Ovary (tissue), 10 donors: ENCODE data around the gene RIC3. TPM values are rescaled to one million over a fixed set of nuclear protein-coding genes. Genes with fewer than 3 reads are reported as not detected.
A peak's percentile ranks its signal among the peaks of the same experiment; 100 is the strongest.

Experiments
- DNase-seq, 5 donors: peaks; one replicate each; pipeline ENCODE4 v3.0.0-alpha.2; 2019 to 2020
- H3K27ac ChIP-seq, 2 donors: fragments of 200-600 bp; one replicate each; pipeline versions ENCODE4 v1.5.1 to v1.8.0; 2019 to 2022
- H3K27me3 ChIP-seq: fragments of 200-600 bp; one replicate; pipeline ENCODE4 v1.8.0; 2022
- H3K36me3 ChIP-seq: fragments of 200-600 bp; sonication (generic); one replicate; pipeline ENCODE4 v1.5.1; 2019
- H3K4me1 ChIP-seq: one replicate; pipeline ENCODE4 v1.8.1; 2013; ENCODE audit warnings: mild to moderate bottlenecking, moderate library complexity; ENCODE audit not compliant: insufficient read depth
- H3K4me3 ChIP-seq: fragments of 200-600 bp; sonication (generic); one replicate; pipeline ENCODE4 v1.5.1; 2017
- H3K9me3 ChIP-seq, 2 donors: fragments of 200-600 bp in 1 of 2; sonication (generic) in 1 of 2; one replicate each; pipeline versions ENCODE4 v1.5.1 to v1.8.1; 2013 to 2019; ENCODE audit warnings: mild to moderate bottlenecking in 1 of 2, moderate library complexity in 1 of 2
- CTCF ChIP-seq, 3 donors: fragments of 450-650 bp in 2 of 3; fragments of 200-600 bp in 1 of 3; IDR thresholded peaks; one replicate each; pipeline versions ENCODE4 v1.5.1 to v1.8.0; 2016 to 2022; ENCODE audit warnings: antibody characterized with exemption in 3 of 3, mild to moderate bottlenecking in 1 of 3
- EP300 ChIP-seq: sonication (generic); formaldehyde crosslinking; IDR thresholded peaks from one replicate; pipeline ENCODE4 v1.6.1; 2017; ENCODE audit warnings: antibody characterized with exemption
- POLR2A ChIP-seq: fragments of 450-650 bp; IDR thresholded peaks from one replicate; pipeline ENCODE4 v1.6.1; 2017; ENCODE audit warnings: antibody characterized with exemption, mild to moderate bottlenecking, moderate library complexity
- WGBS, 3 donors: extraction: QIAGEN DNeasy Blood & Tissue Kit in 1 of 3; methylation state at CpG; one replicate each; pipeline versions ENCODE4 v1.1.5 to v1.1.7; 2013 to 2017; 5-methylcytosine and 5-hydroxymethylcytosine counted together
- intact Hi-C, 4 donors: fragments of 100-400 bp; cut with DNase I; formaldehyde crosslinking; loops; one replicate each; pipeline versions ENCODE4 v1.11.0 to v1.15.1; 2022 to 2023
- long read RNA-seq, 3 donors: library from polyadenylated mRNA in 2 of 3; unstranded in 2 of 3; transcript quantifications; one replicate each; pipeline ENCODE4 v2.0.0 and lab custom pipeline, GENCODE V29; 2021 to 2026
- polyA plus RNA-seq, 2 donors: library from polyadenylated mRNA; stranded (reverse); fragments of 200-250 nt in 1 of 2; fragments of 350-450 nt in 1 of 2; fragmentation: Illumina TruSeq in 1 of 2; extraction: RNeasy Lipid Tissue Mini Kit (QIAGEN cat#74804) in 1 of 2; gene quantifications; one replicate each; pipeline ENCODE4 v1.2.3, GENCODE V29; 2013 to 2014
- total RNA-seq, 7 donors: library from RNA; depleted of rRNA in 2 of 7; stranded (reverse); fragments of >200 nt in 2 of 7; fragmentation: NEBNext Ultra II Directional in 3 of 7; extraction: Animal tissue kit (Norgen Biotek cat#: 25700) in 3 of 7; gene quantifications; one replicate each; pipeline versions ENCODE4 v1.1.0 to v1.2.4, GENCODE V29; 2016 to 2023
- donor health status: DM: no; HTN: no; CAD: no; lungs with moderate emphysema.
- donor health status: DM: no; HTN: no; CAD: no.
- donor health status: Bipolar disorder and iron deficiency.
- donor health status: DM: yes; HTN: yes; CAD: no.
- donor health status: DM: no; HTN: no; CAD: no.
- donor health status: DM: yes; HTN: yes; CAD: no.

Gene RIC3
- 10 to 100 TPM; 21.0 to 31.4 (median 28.8) TPM for total RNA-seq
- polyA plus RNA-seq: 10 to 100 TPM; 10.6 to 17.7 TPM
- long read RNA-seq, donor 1, full-length matches to known transcripts: 15 of 33 reads
- long read RNA-seq, donor 1, partial matches to known transcripts: 5 of 33 reads
- long read RNA-seq, donor 1, other reads (novel, unspliced or antisense): 13 of 33 reads
- long read RNA-seq, donor 2, partial matches to known transcripts: 0 of 3 reads
- long read RNA-seq, donor 2, other reads (novel, unspliced or antisense): 0 of 3 reads
- long read RNA-seq, donor 3, full-length matches to known transcripts: 10 of 22 reads
- long read RNA-seq, donor 3, partial matches to known transcripts: 2 of 22 reads
- long read RNA-seq, donor 3, other reads (novel, unspliced or antisense): 10 of 22 reads

- no peaks in the 10 kb centered on the region for H3K27me3 ChIP-seq
- H3K4me1 ChIP-seq: peaks cover 1% of the 10 kb centered on the region
- no peak for TF ChIP-seq CTCF (IDR thresholded peaks at IDR 0.05)
- TF ChIP-seq EP300: no peak
- no peak for TF ChIP-seq POLR2A
- no peaks in the 10 kb centered on the region for H3K36me3 ChIP-seq
- DNase-seq: peak; percentile 36 to 79 (median 53)
- 1 to 2% (median 1%) methylated on average over 62 of the region's 62 CpGs for WGBS, 3 donors
- H3K27ac ChIP-seq: no peak within 1 kb of the TSS
- intact Hi-C loops: no loop called here
- no peaks in the 10 kb centered on the region for H3K9me3 ChIP-seq
- peak within 1 kb of the TSS; percentile 69 for H3K4me3 ChIP-seq
Observed at GRCh38 chr11:8168485-8169257, at the start of gene RIC3. Gene RIC3, minus strand, starts transcription at chr11:8169025. Its CDS starts 36 bp downstream, at chr11:8168989.

- intact Hi-C loops: no loop called here
- Histone ChIP-seq H3K36me3 (no peaks in the 10 kb centered on the region), H3K27ac (no peak overlapping the region), H3K4me1 (no peaks in the 10 kb centered on the region), H3K4me3 (no peak overlapping the region), H3K27me3 (no peaks in the 10 kb centered on the region), H3K9me3 (no peaks in the 10 kb centered on the region)
- TF ChIP-seq EP300: no peak
- TF ChIP-seq POLR2A: no peak
- no peak for TF ChIP-seq CTCF (IDR thresholded peaks at IDR 0.05)
- WGBS, 3 donors: 75 to 81% (median 81%) methylated on average over 4 of the region's 4 CpGs
- no peak for DNase-seq
Observed at GRCh38 chr11:8218409-8218808, 49.6 kb upstream of the RIC3 start.

GRCh38 chr11:8217926-8218325, 49.1 kb upstream of the RIC3 start:
- intact Hi-C loops: no loop called here
- 79 to 90% (median 87%) methylated on average over 11 of the region's 11 CpGs for WGBS, 3 donors
- Histone ChIP-seq H3K4me1 (no peaks in the 10 kb centered on the region), H3K27ac (no peak overlapping the region), H3K36me3 (no peaks in the 10 kb centered on the region), H3K4me3 (no peak overlapping the region), H3K9me3 (no peaks in the 10 kb centered on the region), H3K27me3 (no peaks in the 10 kb centered on the region)
- no peak for DNase-seq
- TF ChIP-seq POLR2A (no peak), CTCF (IDR thresholded peaks at IDR 0.05) (no peak), EP300 (no peak)

GRCh38 chr11:8217136-8217535, 48.3 kb upstream of the RIC3 start:
- no peaks in the 10 kb centered on the region for H3K9me3 ChIP-seq
- WGBS, 3 donors: 62 to 66% (median 66%) methylated on average over 4 of the region's 4 CpGs
- TF ChIP-seq EP300 (no peak), CTCF (IDR thresholded peaks at IDR 0.05) (no peak), POLR2A (no peak)
- no peaks in the 10 kb centered on the region for H3K4me1 ChIP-seq
- intact Hi-C loops: no loop called here
- no peak overlapping the region for H3K4me3 ChIP-seq
- H3K36me3 ChIP-seq: no peaks in the 10 kb centered on the region
- DNase-seq: no peak
- H3K27ac ChIP-seq: no peak overlapping the region
- H3K27me3 ChIP-seq: no peaks in the 10 kb centered on the region
